HepG2 (cell line): ENCODE data around the gene AGAP1. TPM values are rescaled to one million over a fixed set of nuclear protein-coding genes. Genes with fewer than 3 reads are reported as not detected.
A peak's percentile ranks its signal among the peaks of the same experiment; 100 is the strongest.

Experiments
- ATAC-seq: fragments of 200-7000 bp; cut with Tn5 transposase; 3 replicates; pipeline ENCODE4 v1.9.1; 2020; ENCODE audit warnings: mild to moderate bottlenecking, moderate library complexity
- BruUV-seq: library from RNA; stranded (reverse); fragments of 400-500 nt; replicated peaks from 2 replicates; lab custom pipeline; 2021; lab: Mats Ljungman, UMichigan
- CTCF ChIA-PET: fragments of 300-600 bp; formaldehyde crosslinking; extraction: SDS; loops from one replicate; lab custom pipeline; 2021; ENCODE audit warnings: low total read pairs, inconsistent platforms, low intra/inter-chr PET ratio; lab: Yijun Ruan, JAX
- POLR2A ChIA-PET: fragments of 350-600 bp; sonication (Branson Sonifier 250); formaldehyde crosslinking; loops from one replicate; lab custom pipeline; 2020; ENCODE audit warnings: antibody characterized with exemption, inconsistent platforms; lab: Yijun Ruan, JAX
- DNase-seq: peaks from one replicate; pipeline ENCODE4 v3.0.0-alpha.2; 2015; ENCODE audit warnings: low spot score
- FAIRE-seq: peaks from 3 replicates; lab custom pipeline; 2011; peaks lifted over from hg19 to GRCh38; lab: Jason Lieb, UNC
- H2AFZ ChIP-seq: one replicate; pipeline ENCODE4 v1.6.1; 2011; ENCODE audit warnings: low read length, inconsistent platforms
- H3K27ac ChIP-seq: fragments of 300-600 bp; 3 replicates; pipeline ENCODE4 v1.8.0; 2011; ENCODE audit warnings: mixed run types, mild to moderate bottlenecking, mixed read lengths, low read length, inconsistent platforms; ENCODE audit not compliant: insufficient read depth; ENCODE audit errors: extremely low read length
- H3K27me3 ChIP-seq, 2 experiments: fragments of 200-600 bp in 1 of 2; 2 replicates in 1 of 2; 3 replicates in 1 of 2; pipeline versions ENCODE4 v1.6.0 to v1.8.0; 2011; ENCODE audit warnings: low read length in 2 of 2, mild to moderate bottlenecking in 2 of 2, moderate library complexity in 2 of 2, inconsistent platforms in 1 of 2; ENCODE audit not compliant: insufficient read depth in 2 of 2, control insufficient read depth in 1 of 2
- H3K36me3 ChIP-seq, 2 experiments: fragments of 200-600 bp in 1 of 2; replicated peaks in 1 of 2; 2 replicates in 1 of 2; 3 replicates in 1 of 2; pipeline versions ENCODE4 v1.5.1 to v1.8.0; 2011; ENCODE audit warnings: low read length in 2 of 2, inconsistent platforms in 1 of 2; ENCODE audit not compliant: insufficient read depth in 2 of 2, control insufficient read depth in 1 of 2
- H3K4me1 ChIP-seq: 2 replicates; pipeline ENCODE4 v1.5.1; 2012; ENCODE audit warnings: low read length, inconsistent platforms; ENCODE audit not compliant: insufficient read depth
- H3K4me2 ChIP-seq: 2 replicates; pipeline ENCODE4 v1.6.0; 2011; ENCODE audit warnings: low read depth, low read length, inconsistent platforms
- H3K4me3 ChIP-seq, 3 experiments: fragments of 200-600 bp in 1 of 3; sonication (generic), shearing (Covaris generic) in 1 of 3; replicated peaks in 1 of 3; 2 replicates each; pipeline ENCODE4 v1.5.1; 2011 to 2016; ENCODE audit warnings: low read length in 3 of 3, inconsistent platforms in 2 of 3, low read depth in 2 of 3, mild to moderate bottlenecking in 2 of 3, control low read depth in 1 of 3, mixed read lengths in 1 of 3; ENCODE audit not compliant: insufficient read depth in 1 of 3
- H3K79me2 ChIP-seq: one replicate; pipeline ENCODE4 v1.6.1; 2011; ENCODE audit warnings: low read length, inconsistent platforms; ENCODE audit not compliant: insufficient read depth
- H3K9ac ChIP-seq: 2 replicates; pipeline ENCODE4 v1.6.0; 2011; ENCODE audit warnings: mild to moderate bottlenecking, low read depth, low read length, inconsistent platforms; ENCODE audit not compliant: insufficient read depth
- H3K9me3 ChIP-seq: 2 replicates; pipeline ENCODE4 v1.5.1; 2012; ENCODE audit warnings: mild to moderate bottlenecking, low read length
- H4K20me1 ChIP-seq: 2 replicates; pipeline ENCODE4 v1.6.0; 2011; ENCODE audit warnings: inconsistent platforms, mild to moderate bottlenecking, low read length, moderate library complexity; ENCODE audit not compliant: insufficient read depth
- MAFG ChIP-seq: sonication (generic); formaldehyde crosslinking; IDR thresholded peaks from 2 replicates; pipeline ENCODE4 v1.5.1; 2020; ENCODE audit warnings: mild to moderate bottlenecking, missing genetic modification reagents
- MAFK ChIP-seq, 2 experiments: IDR thresholded peaks in 1 of 2; conservative IDR thresholded peaks in 1 of 2; 2 replicates each; pipeline ENCODE4 v1.6.1; 2011; ENCODE audit warnings: improper control_type of control experiment in 2 of 2, low read length in 2 of 2
- PAX8 ChIP-seq: sonication (generic); formaldehyde crosslinking; IDR thresholded peaks from 2 replicates; pipeline ENCODE4 v1.8.0; 2022; ENCODE audit warnings: mild to moderate bottlenecking, missing genetic modification reagents, borderline replicate concordance
- ZNF337 ChIP-seq: sonication (generic); formaldehyde crosslinking; IDR thresholded peaks from 2 replicates; pipeline ENCODE4 v1.5.1; 2020; ENCODE audit warnings: missing genetic modification reagents, low read depth, mild to moderate bottlenecking, borderline replicate concordance
- ZNF589 ChIP-seq: sonication (generic); formaldehyde crosslinking; conservative IDR thresholded peaks from 2 replicates; pipeline ENCODE4 v1.8.0; 2022; ENCODE audit warnings: mild to moderate bottlenecking, moderate library complexity, missing genetic modification reagents
- WGBS: methylation state at CpG from one replicate; pipeline ENCODE4 v1.1.6; 2017; ENCODE audit warnings: low lambda C conversion rate; 5-methylcytosine and 5-hydroxymethylcytosine counted together
- in situ Hi-C: cut with HindIII; loops from 2 replicates; pipeline ENCODE4 v1.10.0; 2017; ENCODE audit warnings: low pct_unique_long_range_greater_than_20kb; ENCODE audit not compliant: extremely low pct_ligation_motif_present
- intact Hi-C: fragments of 100-400 bp; cut with micrococcal nuclease; formaldehyde crosslinking; loops from one replicate; pipeline ENCODE4 v1.10.0; 2022; ENCODE audit not compliant: unreplicated experiment
- polyA plus RNA-seq, 8 experiments: library from polyadenylated mRNA; depleted of rRNA in 3 of 8; stranded (reverse) in 7 of 8; unstranded in 1 of 8; fragments of >200 nt; fragmentation: Illumina TruSeq in 4 of 8; extraction: Trizol in 4 of 8; gene quantifications; 2 replicates each; pipeline versions ENCODE4 v1.2.1 to v1.2.3, GENCODE V29; 2011 to 2016; ENCODE audit warnings: low read depth in 4 of 8, missing spikeins in 1 of 8, mixed read lengths in 1 of 8; ENCODE audit not compliant: insufficient read depth in 1 of 8
- total RNA-seq, 5 experiments: library from RNA; depleted of rRNA; stranded (reverse); fragments of >200 nt; fragmentation: Illumina TruSeq; extraction: Trizol; gene quantifications; 2 replicates each; pipeline ENCODE4 v1.2.3, GENCODE V29; 2016; ENCODE audit warnings: low read depth in 1 of 5

AGAP1 gene
- total and polyA plus RNA-seq, 2 of the 13 experiments (the other 11 are each of a cell fraction or from before 2014, with no cell fraction given), result 21.2 to 32.7 TPM

DNA sequence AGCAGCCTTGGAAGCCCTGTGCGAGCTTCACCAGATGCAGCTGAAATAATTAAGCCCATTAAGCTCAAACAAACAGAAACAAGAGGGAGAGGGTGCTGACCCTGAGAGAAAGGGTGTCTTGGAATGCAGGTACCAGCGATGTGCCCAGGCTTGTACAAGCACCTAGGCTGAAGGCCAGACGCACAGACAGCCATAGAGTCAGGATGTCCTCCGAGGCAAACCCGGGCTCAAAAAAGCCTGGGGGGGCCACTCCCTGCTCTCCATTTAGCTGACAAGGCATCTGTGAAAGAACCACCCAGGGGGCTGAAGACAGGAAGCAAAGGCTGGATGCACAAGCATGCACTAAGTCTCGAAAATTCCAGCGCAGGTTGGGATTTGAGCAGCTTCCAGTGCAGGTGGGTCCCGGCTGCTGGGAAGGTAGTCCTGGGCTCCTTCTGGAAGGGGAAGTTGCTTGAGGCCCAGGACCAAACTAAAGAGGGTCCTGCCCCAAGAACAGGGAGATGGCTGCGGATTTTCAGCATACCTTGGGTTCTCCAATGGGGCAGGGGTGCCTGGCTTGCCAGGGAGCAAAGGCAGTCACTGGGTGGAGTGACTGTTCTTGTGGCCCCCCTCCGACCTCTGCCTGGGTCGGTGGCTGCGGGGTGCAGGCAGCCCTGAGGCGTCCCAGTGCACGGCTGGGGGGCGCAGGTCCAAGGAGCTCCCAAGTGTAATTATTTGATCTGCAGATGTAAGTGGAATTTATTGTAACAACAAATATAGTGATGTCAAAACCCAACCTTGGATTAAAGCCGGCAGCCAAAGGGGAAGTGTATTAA is 668.4 kb downstream of the AGAP1 start:
- Histone ChIP-seq H3K79me2 (no peaks in the 10 kb centered on the region), H3K27ac (no peak overlapping the region), H3K27me3 (peaks cover 24 to 88% of the 10 kb centered on the region in 2 experiments), H3K9ac (no peak overlapping the region), H4K20me1 (peaks cover 11% of the 10 kb centered on the region; the same call in 1 of the 2 replicates), H3K4me2 (no peak overlapping the region), H3K4me3 (no peak overlapping the region), H2AFZ (no peak overlapping the region), H3K9me3 (no peaks in the 10 kb centered on the region), H3K36me3 (no peaks in the 10 kb centered on the region), H3K4me1 (peaks cover 18% of the 10 kb centered on the region)
- CTCF ChIA-PET, result no interaction called here
- no peak for DNase-seq
- intact Hi-C loops, result no loop called here
- POLR2A ChIA-PET, result no interaction called here
- BruUV-seq, result no TSS peak
- TF ChIP-seq PAX8 (no peak), ZNF337 (CRISPR knock-in tag) (no peak), MAFK (conservative IDR thresholded peaks at IDR 0.05 in 1 of 2, IDR thresholded peaks at IDR 0.05 in 1 of 2; ENCODE audit: low read length in 2 of 2) (peak in 1 of 2 experiments; percentile 26; a peak in 1 of 4 replicates), ZNF589 (no peak)
- in situ Hi-C loops, result no loop called here
- whole genome bisulfite sequencing, result 44% methylated on average over 16 of the region's 16 CpGs
- no peak for FAIRE-seq
- ATAC-seq, result no peak

DNA sequence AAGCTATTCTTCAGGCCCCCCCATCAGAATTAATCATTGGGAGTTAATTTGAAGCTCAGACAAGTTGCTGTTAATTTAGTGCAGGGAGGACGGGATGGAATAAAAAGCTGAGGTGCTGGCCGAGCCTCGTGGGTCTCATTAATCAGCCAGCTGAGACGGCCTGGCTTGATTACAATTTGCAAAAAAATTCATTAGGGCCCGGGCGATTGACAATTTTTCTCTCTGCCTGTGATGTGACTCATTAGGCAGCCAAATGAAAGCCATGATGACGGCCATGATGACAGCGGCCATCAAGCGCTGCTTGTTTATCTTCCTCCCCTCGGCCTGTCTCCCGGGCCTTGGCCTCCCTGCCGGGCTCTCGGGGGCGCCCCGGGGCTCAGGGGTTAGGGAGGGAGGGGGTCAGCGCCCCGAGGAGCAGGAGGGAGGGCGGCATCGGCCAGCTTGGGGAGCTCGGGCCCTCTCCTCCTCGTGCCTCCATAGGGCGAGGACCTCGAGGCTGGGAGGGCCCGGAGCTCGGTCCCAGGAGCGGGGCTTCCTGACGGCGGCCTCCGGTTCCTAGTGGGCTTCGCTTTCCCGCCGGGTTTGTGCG is 669.1 kb downstream of the AGAP1 start:
- in situ Hi-C loops, result no loop called here
- no TSS peak for BruUV-seq
- no peak overlapping the region for H3K4me2 ChIP-seq
- no peaks in the 10 kb centered on the region for H3K36me3 ChIP-seq
- WGBS, result 40% methylated on average over 15 of the region's 33 CpGs
- no peak overlapping the region for H2AFZ ChIP-seq
- H3K9me3 ChIP-seq, result no peaks in the 10 kb centered on the region
- intact Hi-C loops, result no loop called here
- CTCF ChIA-PET, result no interaction called here
- no peak overlapping the region for H3K9ac ChIP-seq
- no peak overlapping the region for H3K4me3 ChIP-seq
- H3K79me2 ChIP-seq, result no peaks in the 10 kb centered on the region
- H3K27ac ChIP-seq, result no peak overlapping the region
- TF ChIP-seq MAFG, result no peak
- ATAC-seq, result no peak
- no peak for FAIRE-seq
- H3K4me1 ChIP-seq, result peaks cover 19% of the 10 kb centered on the region
- POLR2A ChIA-PET, result no interaction called here
- no peak for DNase-seq
- H4K20me1 ChIP-seq, result peaks cover 11% of the 10 kb centered on the region; the same call in 1 of the 2 replicates
- peaks cover 24 to 88% of the 10 kb centered on the region in 2 experiments for H3K27me3 ChIP-seq
